ENCODE measurements around the gene MAPK1. TPM values are rescaled to one million over a fixed set of nuclear protein-coding genes. Genes with fewer than 3 reads are reported as not detected.

Gene MAPK1
- 80.9 and 87.1 TPM in 2 replicates for total RNA-seq

DNA sequence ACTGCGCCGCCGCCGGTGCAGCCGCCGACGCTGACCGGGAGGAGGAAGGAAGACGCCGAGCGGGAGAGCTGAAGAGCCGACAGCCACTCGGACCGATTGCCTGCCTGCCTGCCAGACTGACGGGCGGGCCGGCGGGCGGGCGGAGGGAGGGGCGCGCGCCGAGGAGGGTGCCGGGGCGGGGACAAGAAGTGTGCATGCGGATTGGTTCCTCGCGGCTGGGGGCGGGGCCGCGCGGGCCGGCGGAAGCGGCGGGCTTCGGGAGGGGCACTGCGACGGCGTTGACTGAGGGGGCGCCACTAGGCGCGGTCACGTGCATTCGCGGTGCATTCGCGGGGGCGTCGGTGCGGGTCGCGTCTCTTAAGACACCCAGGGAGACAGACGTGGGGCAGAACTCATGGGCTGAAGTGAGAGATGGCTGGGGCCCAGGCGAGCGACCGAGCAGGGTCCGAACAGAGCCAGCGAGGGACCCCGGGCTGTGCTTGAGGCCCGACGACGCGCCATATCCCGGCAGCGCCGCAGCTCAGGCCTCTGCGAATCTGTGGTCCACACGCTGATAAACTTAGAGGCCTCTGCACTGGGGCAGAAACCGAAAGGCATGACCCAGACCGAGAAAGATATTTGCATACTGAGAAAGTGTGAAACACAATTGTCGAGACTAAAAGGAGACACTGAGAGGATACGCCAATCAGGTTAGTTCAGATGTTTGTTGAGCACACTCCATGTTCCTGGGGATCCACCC, at the start of gene MAPK1:
Gene MAPK1 (minus strand): TSS at position 118 of the 739 bp plus-strand sequence. CDS start 205 bp downstream, outside the sequence.

DNA sequence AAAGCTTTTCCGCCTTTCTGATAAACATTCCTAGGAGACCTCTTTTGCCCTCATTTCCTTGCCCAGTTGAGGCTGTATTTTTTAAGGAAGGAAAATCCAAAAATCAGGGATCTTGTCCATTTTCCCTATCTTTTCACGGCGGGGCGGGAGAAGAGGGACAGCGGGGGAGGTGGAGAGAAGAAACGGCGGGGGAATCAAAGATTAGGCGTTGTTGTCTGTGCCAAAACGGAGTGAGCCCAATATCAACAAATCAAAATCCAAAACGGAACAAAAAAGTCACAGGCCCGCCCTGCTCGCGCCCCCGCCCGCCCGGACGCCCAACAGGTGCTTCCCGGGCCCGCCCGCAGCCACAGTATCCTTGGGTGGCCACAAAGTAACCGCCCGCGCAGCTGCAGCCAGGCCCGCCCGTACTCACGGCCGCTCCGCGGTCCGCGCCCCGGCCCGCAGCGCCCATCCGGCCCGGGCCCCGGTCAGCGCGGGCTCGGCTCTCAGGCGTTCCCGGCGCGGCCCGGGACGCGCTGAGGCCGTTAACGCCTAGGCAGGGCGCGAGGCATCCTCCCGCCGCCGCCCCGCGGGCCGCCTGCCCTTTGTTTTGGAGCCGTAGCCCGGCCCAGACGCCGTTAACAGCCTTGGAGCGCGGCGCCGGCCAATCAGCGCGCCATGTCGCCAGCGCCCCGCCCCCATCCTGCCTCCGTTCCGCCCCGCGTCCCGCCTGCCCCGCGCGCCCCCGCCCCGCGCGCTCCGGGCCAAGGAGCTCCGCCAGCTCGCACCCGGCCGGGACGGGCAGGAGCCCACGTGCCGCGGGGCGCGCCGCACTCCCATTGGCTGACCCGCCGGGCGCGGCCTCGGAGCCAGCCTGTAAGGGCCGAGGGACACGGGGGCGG, 132.0 kb downstream of the MAPK1 start, which contains the start of gene YPEL1:
Gene YPEL1 (minus strand): TSS at position 595 of the 884 bp plus-strand sequence. CDS start 25,050 bp downstream, outside the sequence.

Other genes starting within 250 kb of the MAPK1 start
- gene YDJC, start 237.6 kb downstream of the MAPK1 start, total RNA-seq = 8.5 and 12.9 TPM in 2 replicates
- 0.20 and 0.26 TPM in 2 replicates for gene CCDC116, start 234.9 kb downstream of the MAPK1 start, total RNA-seq
- gene SDF2L1, start 225.3 kb downstream of the MAPK1 start, total RNA-seq = 20.9 and 22.8 TPM in 2 replicates
- 20.3 and 24.8 TPM in 2 replicates for gene PPIL2, start 201.6 kb downstream of the MAPK1 start, total RNA-seq
- gene YPEL1, start 131.9 kb downstream of the MAPK1 start, total RNA-seq = 1.2 and 1.6 TPM in 2 replicates
- gene PPM1F, start 85.2 kb upstream of the MAPK1 start, total RNA-seq = 44.3 and 70.9 TPM in 2 replicates
- 19.3 and 31.0 TPM in 2 replicates for gene TOP3B, start 115.1 kb upstream of the MAPK1 start, total RNA-seq